Neuronal stem cell (in vitro differentiated cells): ENCODE results near the gene SGF29.

Source experiments
- DNase-seq: peaks from one replicate; pipeline ENCODE4 v3.0.0-alpha.2; 2013; ENCODE audit warnings: low spot score
- H2AFZ ChIP-seq: one replicate; pipeline ENCODE4 v1.6.1; 2013; ENCODE audit warnings: mild to moderate bottlenecking, low read length, inconsistent platforms
- H2AK5ac ChIP-seq: 2 replicates; pipeline ENCODE4 v1.6.1; 2013; ENCODE audit warnings: low read depth, mild to moderate bottlenecking, inconsistent platforms, low read length, moderate library complexity, mixed read lengths
- H2BK120ac ChIP-seq: 2 replicates; pipeline ENCODE4 v1.6.1; 2013; ENCODE audit warnings: low read depth, mild to moderate bottlenecking, inconsistent platforms, low read length, moderate library complexity, mixed read lengths
- H2BK12ac ChIP-seq: one replicate; pipeline ENCODE4 v1.6.1; 2013; ENCODE audit warnings: low read length, inconsistent platforms
- H2BK15ac ChIP-seq: 2 replicates; pipeline ENCODE4 v1.6.1; 2013; ENCODE audit warnings: mild to moderate bottlenecking, low read length, inconsistent platforms, mixed read lengths
- H2BK5ac ChIP-seq: one replicate; pipeline ENCODE4 v1.6.1; 2013; ENCODE audit warnings: inconsistent platforms, mild to moderate bottlenecking, low read length, moderate library complexity
- H3K14ac ChIP-seq: one replicate; pipeline ENCODE4 v1.6.1; 2013; ENCODE audit warnings: low read length, inconsistent platforms
- H3K18ac ChIP-seq: 2 replicates; pipeline ENCODE4 v1.6.1; 2013; ENCODE audit warnings: low read length, inconsistent platforms
- H3K23ac ChIP-seq: 2 replicates; pipeline ENCODE4 v1.6.1; 2013; ENCODE audit warnings: low read depth, mild to moderate bottlenecking, mixed read lengths, low read length, inconsistent platforms; ENCODE audit not compliant: poor library complexity
- H3K27ac ChIP-seq: replicated peaks from 3 replicates; pipeline ENCODE4 v1.5.1; 2013; ENCODE audit warnings: low read length, inconsistent platforms
- H3K27me3 ChIP-seq, 3 experiments: 2 replicates each; pipeline ENCODE4 v1.6.1; 2013; ENCODE audit warnings: low read length in 3 of 3, mild to moderate bottlenecking in 2 of 3, inconsistent platforms in 1 of 3, low read depth in 1 of 3, mixed read lengths in 1 of 3, moderate library complexity in 1 of 3; ENCODE audit not compliant: control insufficient read depth in 3 of 3, insufficient read depth in 3 of 3
- H3K36me3 ChIP-seq, 2 donors: replicated peaks in 1 of 2; 2 replicates each; pipeline ENCODE4 v1.6.1; 2013; ENCODE audit warnings: low read length in 2 of 2; ENCODE audit not compliant: control insufficient read depth in 2 of 2, insufficient read depth in 2 of 2
- H3K4ac ChIP-seq: 2 replicates; pipeline ENCODE4 v1.6.1; 2013; ENCODE audit warnings: inconsistent platforms, mild to moderate bottlenecking, low read length, moderate library complexity
- H3K4me1 ChIP-seq, 2 donors: 1 replicate in 1 of 2; 2 replicates in 1 of 2; pipeline ENCODE4 v1.6.1; 2013; ENCODE audit warnings: low read length in 2 of 2, low read depth in 1 of 2; ENCODE audit not compliant: control insufficient read depth in 2 of 2, insufficient read depth in 1 of 2
- H3K4me2 ChIP-seq: one replicate; pipeline ENCODE4 v1.6.1; 2013; ENCODE audit warnings: mild to moderate bottlenecking, low read length, inconsistent platforms; ENCODE audit not compliant: insufficient read depth, poor library complexity, severe bottlenecking
- H3K4me3 ChIP-seq, 2 donors: 2 replicates each; pipeline ENCODE4 v1.5.1; 2013; ENCODE audit warnings: low read length in 2 of 2, mild to moderate bottlenecking in 2 of 2, inconsistent platforms in 1 of 2, moderate library complexity in 1 of 2
- H3K79me1 ChIP-seq: one replicate; pipeline ENCODE4 v1.6.1; 2013; ENCODE audit warnings: low read depth, mild to moderate bottlenecking, inconsistent platforms, low read length, moderate library complexity
- H3K9ac ChIP-seq: one replicate; pipeline ENCODE4 v1.6.1; 2013; ENCODE audit warnings: mild to moderate bottlenecking, low read depth, low read length, inconsistent platforms; ENCODE audit not compliant: poor library complexity
- H3K9me3 ChIP-seq, 2 donors: replicated peaks in 1 of 2; 2 replicates each; pipeline versions ENCODE3 to v1.6.1; 2013; ENCODE audit warnings: low read length in 2 of 2, mild to moderate bottlenecking in 2 of 2, inconsistent platforms in 1 of 2, low read depth in 1 of 2, mixed read lengths in 1 of 2, moderate library complexity in 1 of 2; ENCODE audit not compliant: control insufficient read depth in 2 of 2, insufficient read depth in 1 of 2
- H4K8ac ChIP-seq: one replicate; pipeline ENCODE4 v1.6.1; 2013; ENCODE audit warnings: low read depth, mild to moderate bottlenecking, inconsistent platforms, low read length, moderate library complexity
- H4K91ac ChIP-seq: one replicate; pipeline ENCODE4 v1.6.1; 2013; ENCODE audit warnings: low read length, low read depth, mild to moderate bottlenecking, inconsistent platforms; ENCODE audit not compliant: poor library complexity
- WGBS, 2 donors: extraction: QIAGEN DNeasy Blood & Tissue Kit; methylation state at CpG; one replicate each; pipeline ENCODE4 v1.1.7; 2013; ENCODE audit warnings: missing lambda C conversion rate in 2 of 2, mixed read lengths in 1 of 2; ENCODE audit not compliant: insufficient read length in 2 of 2, insufficient replicate concordance in 1 of 2; ENCODE audit errors: extremely low coverage in 2 of 2; 5-methylcytosine and 5-hydroxymethylcytosine counted together

The SGF29 gene

DNA sequence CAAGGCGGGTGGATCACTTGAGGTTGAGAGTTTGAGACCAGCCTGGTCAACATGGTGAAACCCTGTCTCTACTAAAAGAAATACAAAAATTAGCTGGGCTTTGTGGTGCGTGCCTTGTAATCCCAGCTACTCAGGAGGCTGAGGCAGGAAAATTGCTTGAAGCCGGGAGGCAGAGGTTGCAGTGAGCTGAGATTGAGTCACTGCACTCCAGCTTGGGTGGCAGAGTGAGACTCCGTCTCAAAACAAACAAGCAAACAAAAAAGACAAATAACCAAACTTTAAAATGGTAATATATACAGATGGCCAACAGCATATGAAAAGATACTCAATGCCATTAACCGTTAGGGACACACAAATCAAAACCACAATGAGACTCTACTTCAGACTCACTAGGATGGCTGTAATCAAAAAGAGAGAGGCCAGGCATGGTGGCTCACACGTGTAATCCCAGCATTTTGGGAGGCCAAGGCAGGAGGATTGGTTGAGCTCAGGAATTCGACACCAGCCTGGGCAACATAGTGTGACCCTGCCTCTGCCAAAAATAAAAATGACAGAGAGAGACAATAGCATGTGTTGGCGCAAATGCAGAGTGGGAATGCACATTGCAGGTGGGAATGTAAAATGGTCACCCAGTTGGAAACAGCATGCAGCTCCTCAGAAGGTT, 21.9 kb downstream of the SGF29 start:
- H2BK120ac ChIP-seq: no peak overlapping the region
- H2BK15ac ChIP-seq: no peak overlapping the region
- H3K4me1 ChIP-seq: peaks cover 6 to 21% of the 10 kb centered on the region in 2 donors
- no peak overlapping the region for H2BK12ac ChIP-seq
- H4K91ac ChIP-seq: no peak overlapping the region
- no peak overlapping the region for H2AK5ac ChIP-seq
- DNase-seq: no peak
- no peak overlapping the region for H3K4me2 ChIP-seq
- H2AFZ ChIP-seq: no peak overlapping the region
- no peak overlapping the region for H3K4ac ChIP-seq
- H3K9ac ChIP-seq: no peak overlapping the region
- no peak overlapping the region for H3K4me3 ChIP-seq
- no peak overlapping the region for H3K27ac ChIP-seq
- H3K79me1 ChIP-seq: peaks cover 2% of the 10 kb centered on the region
- WGBS, 2 donors: no CpG with 5 or more reads among the region's 8 CpGs
- H3K14ac ChIP-seq: no peak overlapping the region
- H4K8ac ChIP-seq: no peak overlapping the region
- no peak overlapping the region for H3K18ac ChIP-seq
- no peak overlapping the region for H3K23ac ChIP-seq
- H2BK5ac ChIP-seq: no peak overlapping the region
- no peaks in the 10 kb centered on the region for H3K36me3 ChIP-seq
- no peaks in the 10 kb centered on the region for H3K9me3 ChIP-seq
- no peaks in the 10 kb centered on the region for H3K27me3 ChIP-seq

GRCh38 chr16:28580726-28581315, 27.1 kb downstream of the SGF29 start:
- H3K9me3 ChIP-seq: no peaks in the 10 kb centered on the region
- H3K14ac ChIP-seq: no peak overlapping the region
- no peak overlapping the region for H2AFZ ChIP-seq
- peaks cover 2% of the 10 kb centered on the region for H3K79me1 ChIP-seq
- WGBS, 2 donors: no CpG with 5 or more reads among the region's 15 CpGs
- H2BK12ac ChIP-seq: no peak overlapping the region
- H2AK5ac ChIP-seq: no peak overlapping the region
- H2BK15ac ChIP-seq: no peak overlapping the region
- H3K4me1 ChIP-seq: no peaks in the 10 kb centered on the region
- H2BK120ac ChIP-seq: no peak overlapping the region
- H3K27ac ChIP-seq: no peak overlapping the region
- H3K23ac ChIP-seq: no peak overlapping the region
- no peaks in the 10 kb centered on the region for H3K27me3 ChIP-seq
- H3K4me2 ChIP-seq: no peak overlapping the region
- peaks cover 11 to 36% of the 10 kb centered on the region in 2 donors for H3K36me3 ChIP-seq
- H2BK5ac ChIP-seq: no peak overlapping the region
- H3K9ac ChIP-seq: no peak overlapping the region
- no peak overlapping the region for H4K91ac ChIP-seq
- no peak overlapping the region for H4K8ac ChIP-seq
- H3K18ac ChIP-seq: no peak overlapping the region
- no peak overlapping the region for H3K4ac ChIP-seq
- no peak for DNase-seq
- no peak overlapping the region for H3K4me3 ChIP-seq

GRCh38 chr16:28585674-28586073, 32.0 kb downstream of the SGF29 start:
- Histone ChIP-seq H2BK120ac (no peak overlapping the region), H3K4ac (no peak overlapping the region), H3K9ac (no peak overlapping the region), H2BK5ac (no peak overlapping the region), H4K91ac (no peak overlapping the region), H3K4me1 (no peaks in the 10 kb centered on the region), H3K27me3 (no peaks in the 10 kb centered on the region), H4K8ac (no peak overlapping the region), H2BK15ac (no peak overlapping the region), H3K36me3 (peaks cover 28 to 78% of the 10 kb centered on the region in 2 donors), H2AK5ac (no peak overlapping the region), H3K18ac (no peak overlapping the region), H2AFZ (no peak overlapping the region), H3K4me2 (no peak overlapping the region), H3K9me3 (no peaks in the 10 kb centered on the region), H3K4me3 (no peak overlapping the region), H3K14ac (no peak overlapping the region), H3K79me1 (peaks cover 2% of the 10 kb centered on the region), H2BK12ac (no peak overlapping the region), H3K23ac (no peak overlapping the region), H3K27ac (no peak overlapping the region)
- DNase-seq: no peak
- WGBS, 2 donors: no CpG with 5 or more reads among the region's 11 CpGs

- Histone ChIP-seq H3K79me1 (no peaks in the 10 kb centered on the region), H3K4me2 (no peak overlapping the region), H4K8ac (no peak overlapping the region), H2BK15ac (no peak overlapping the region), H3K23ac (no peak overlapping the region), H3K9ac (no peak overlapping the region), H3K27ac (no peak overlapping the region), H2BK5ac (no peak overlapping the region), H2AFZ (no peak overlapping the region), H4K91ac (no peak overlapping the region), H3K14ac (no peak overlapping the region), H3K9me3 (no peaks in the 10 kb centered on the region), H3K27me3 (no peaks in the 10 kb centered on the region), H3K18ac (no peak overlapping the region), H3K4me1 (no peaks in the 10 kb centered on the region), H3K4ac (no peak overlapping the region), H2BK120ac (no peak overlapping the region), H3K4me3 (no peak overlapping the region), H2BK12ac (no peak overlapping the region), H3K36me3 (peaks cover 31 to 79% of the 10 kb centered on the region in 2 donors), H2AK5ac (no peak overlapping the region)
- no peak for DNase-seq
- WGBS, 2 donors: no CpG with 5 or more reads among the region's 3 CpGs
Measured at GRCh38 chr16:28586466-28586865, 32.7 kb downstream of the SGF29 start.
